A673 (cell line): ENCODE measurements around the gene ST6GALNAC6. TPM values are rescaled to one million over a fixed set of nuclear protein-coding genes. Genes with fewer than 3 reads are reported as not detected.

Source experiments
- BruUV-seq: library from RNA; stranded (reverse); fragments of 400-500 nt; replicated peaks from 2 replicates; lab custom pipeline; 2021; lab: Mats Ljungman, UMichigan
- CTCF ChIA-PET: fragments of 300-600 bp; sonication (Branson Sonifier 250); formaldehyde crosslinking; loops from one replicate; lab custom pipeline; 2022; ENCODE audit warnings: antibody characterized with exemption; lab: Charles Lee
- POLR2A ChIA-PET: fragments of 300-600 bp; sonication (Branson Sonifier 250); formaldehyde crosslinking; loops from one replicate; lab custom pipeline; 2022; ENCODE audit warnings: antibody characterized with exemption; ENCODE audit not compliant: low non-redundant PET; lab: Charles Lee
- DNase-seq: peaks from one replicate; pipeline ENCODE4 v3.0.0-alpha.2; 2015; ENCODE audit warnings: low spot score
- H3K27ac ChIP-seq: fragments of 200-600 bp; sonication (generic); 2 replicates; pipeline ENCODE4 v1.5.1; 2016; ENCODE audit warnings: mixed run types, low read depth, mild to moderate bottlenecking, mixed read lengths, antibody characterized with exemption, low read length; ENCODE audit not compliant: poor library complexity, severe bottlenecking
- H3K27me3 ChIP-seq: fragments of 200-600 bp; sonication (generic); replicated peaks from 2 replicates; pipeline ENCODE4 v1.6.1; 2017; ENCODE audit warnings: mixed run types, low read depth, mild to moderate bottlenecking, mixed read lengths, antibody characterized with exemption, low read length; ENCODE audit not compliant: insufficient read depth, poor library complexity
- H3K36me3 ChIP-seq: fragments of 200-600 bp; sonication (generic); 2 replicates; pipeline ENCODE4 v1.6.1; 2016; ENCODE audit warnings: mixed run types, mild to moderate bottlenecking, mixed read lengths, antibody characterized with exemption, low read length; ENCODE audit not compliant: insufficient read depth, poor library complexity, severe bottlenecking
- H3K4me1 ChIP-seq: fragments of 200-600 bp; sonication (generic); 2 replicates; pipeline ENCODE4 v1.6.1; 2017; ENCODE audit warnings: mixed run types, mild to moderate bottlenecking, mixed read lengths, antibody characterized with exemption, low read length; ENCODE audit not compliant: insufficient read depth, poor library complexity, severe bottlenecking
- H3K4me3 ChIP-seq: fragments of 200-600 bp; sonication (generic); 2 replicates; pipeline ENCODE4 v1.5.1; 2016; ENCODE audit warnings: low read depth, mixed run types, mild to moderate bottlenecking, mixed read lengths, low read length; ENCODE audit not compliant: poor library complexity, severe bottlenecking
- H3K9me3 ChIP-seq: fragments of 200-600 bp; sonication (generic); 2 replicates; pipeline ENCODE4 v1.6.1; 2016; ENCODE audit warnings: mixed run types, low read depth, mild to moderate bottlenecking, mixed read lengths, antibody characterized with exemption, low read length; ENCODE audit not compliant: poor library complexity, severe bottlenecking
- CTCF ChIP-seq: fragments of 300-800, 200-600 bp; sonication (generic); conservative IDR thresholded peaks from 2 replicates; pipeline ENCODE4 v1.5.1; 2017; ENCODE audit warnings: low read depth, mild to moderate bottlenecking, antibody characterized with exemption, low read length, moderate library complexity, mixed read lengths
- EZH2 ChIP-seq: fragments of 200-600 bp; sonication (generic); IDR thresholded peaks from 2 replicates; pipeline ENCODE4 v1.6.1; 2017; ENCODE audit warnings: borderline replicate concordance, low read depth, mild to moderate bottlenecking, mixed read lengths, antibody characterized with exemption, low read length; ENCODE audit not compliant: poor library complexity, severe bottlenecking
- intact Hi-C: fragments of 100-400 bp; cut with micrococcal nuclease; formaldehyde crosslinking; loops from one replicate; pipeline ENCODE4 v1.10.0; 2022; ENCODE audit not compliant: unreplicated experiment
- total RNA-seq: library from RNA; stranded (reverse); gene quantifications from 2 replicates; pipeline ENCODE4 v1.2.3, GENCODE V29; 2021

The ST6GALNAC6 gene
- total RNA-seq, 1 experiment from 2014 or later = 34.7 TPM

DNA sequence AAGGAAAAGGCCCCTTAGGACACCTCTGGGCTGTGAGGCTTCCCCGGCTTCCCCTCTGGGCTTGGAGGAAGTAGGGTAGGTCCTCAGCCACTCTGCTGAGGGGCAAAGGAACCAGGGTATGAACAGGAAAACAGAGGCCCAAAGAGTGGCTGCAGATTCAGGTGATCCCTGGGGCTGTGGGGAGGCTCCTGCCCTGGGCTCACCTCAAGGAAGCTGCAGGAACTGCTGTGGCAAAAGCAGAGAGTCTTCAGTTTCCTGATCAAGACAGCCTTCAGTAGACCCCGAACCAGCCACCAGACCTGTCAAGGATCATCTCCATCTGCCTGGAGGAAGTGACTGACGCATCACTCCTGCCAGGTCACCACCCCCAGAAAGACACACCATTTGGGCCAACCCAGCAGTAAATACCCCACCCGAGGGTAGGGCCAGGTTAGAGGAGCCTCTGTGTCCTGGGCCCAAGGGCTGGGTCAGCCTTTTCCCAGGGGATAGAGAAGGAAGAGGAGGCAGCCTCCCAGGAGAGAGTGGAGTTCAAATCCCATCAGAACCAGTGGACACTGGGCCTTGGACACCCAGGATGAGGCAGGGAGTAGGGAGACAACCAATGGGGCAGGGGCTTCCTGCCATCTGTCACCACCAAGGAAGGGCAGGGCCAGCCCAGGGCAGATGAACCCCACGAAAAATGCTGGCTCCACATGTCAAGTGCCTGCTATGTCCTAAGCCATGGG is 5.8 kb upstream of the ST6GALNAC6 start:
- intact Hi-C loops = no loop called here
- Histone ChIP-seq H3K4me3 (no peak overlapping the region), H3K4me1 (no peaks in the 10 kb centered on the region), H3K36me3 (no peaks in the 10 kb centered on the region), H3K27ac (no peak overlapping the region), H3K9me3 (no peaks in the 10 kb centered on the region), H3K27me3 (no peaks in the 10 kb centered on the region)
- DNase-seq = no peak
- no TSS peak for BruUV-seq
- ChIA-PET CTCF (interaction anchor here (0.6 kb wide), 1 partner anchor 11 kb away, joined by 3 read pairs; no protein-coding TSS in a partner anchor), POLR2A (no interaction called here)
- TF ChIP-seq CTCF (no peak), EZH2 (no peak)

DNA sequence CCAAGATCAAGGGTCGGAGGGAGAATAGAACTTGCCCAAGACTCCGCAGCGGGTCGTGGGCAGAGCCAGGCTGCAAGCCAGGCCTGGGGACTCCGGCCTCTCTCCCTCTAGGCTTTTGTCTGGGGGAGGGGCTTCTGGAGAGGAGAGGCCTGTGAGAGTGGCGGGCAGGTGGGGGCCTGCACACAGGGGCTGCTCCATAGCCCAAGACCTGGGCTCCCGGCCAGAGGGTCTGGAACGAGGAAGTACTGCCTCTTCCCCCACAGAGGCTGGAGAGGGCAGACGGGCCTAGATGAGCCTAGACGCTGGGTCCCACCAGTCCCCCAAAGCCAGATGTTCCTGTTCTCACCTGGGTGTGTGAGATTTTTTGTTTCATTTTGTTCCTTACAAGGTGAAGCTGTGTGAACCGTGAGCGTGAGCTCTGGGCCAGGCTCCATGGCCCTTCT is 5.2 kb upstream of the ST6GALNAC6 start:
- Histone ChIP-seq H3K4me3 (no peak overlapping the region), H3K4me1 (no peaks in the 10 kb centered on the region), H3K36me3 (no peaks in the 10 kb centered on the region), H3K27me3 (no peaks in the 10 kb centered on the region), H3K9me3 (no peaks in the 10 kb centered on the region), H3K27ac (no peak overlapping the region)
- BruUV-seq = no TSS peak
- ChIA-PET CTCF (interaction anchor here (0.6 kb wide), 1 partner anchor 11 kb away, joined by 3 read pairs; no protein-coding TSS in a partner anchor), POLR2A (no interaction called here)
- TF ChIP-seq CTCF (no peak), EZH2 (no peak)
- DNase-seq = no peak
- intact Hi-C loops = no loop called here

GRCh38 chr9:127903557-127904475 is 4.4 kb upstream of the ST6GALNAC6 start:
- Histone ChIP-seq H3K27ac (no peak overlapping the region), H3K27me3 (no peaks in the 10 kb centered on the region)
- no peak for DNase-seq

More at GRCh38 chr9:127903557-127904475, 4.4 kb upstream of the ST6GALNAC6 start:
- H3K36me3 ChIP-seq = no peaks in the 10 kb centered on the region
- H3K4me1 ChIP-seq = no peaks in the 10 kb centered on the region
- no peaks in the 10 kb centered on the region for H3K9me3 ChIP-seq
- intact Hi-C loops = no loop called here
- H3K4me3 ChIP-seq = no peak overlapping the region
- ChIA-PET CTCF (no interaction called here), POLR2A (no interaction called here)
- BruUV-seq = no TSS peak
- TF ChIP-seq CTCF = no peak
- no peak for TF ChIP-seq EZH2
